H1 (cell line): ENCODE data around the gene PRPF38A. TPM values are rescaled to one million over a fixed set of nuclear protein-coding genes. Genes with fewer than 3 reads are reported as not detected.

Source experiments
- ASH2L ChIP-seq: fragments of 200-600, 300-600 bp; sonication (generic); IDR thresholded peaks from one replicate; pipeline ENCODE4 v1.7.1; 2017; ENCODE audit warnings: low read length
- ATF3 ChIP-seq: IDR thresholded peaks from 2 replicates; pipeline ENCODE4 v1.6.1; 2011; ENCODE audit warnings: low read depth, mild to moderate bottlenecking, low read length; ENCODE audit not compliant: insufficient read depth
- CHD1 ChIP-seq: IDR thresholded peaks from 2 replicates; pipeline ENCODE4 v1.6.1; 2012; ENCODE audit warnings: low read depth, low read length, improper control_type of control experiment
- CHD7 ChIP-seq: fragments of 300-600 bp; sonication (generic); IDR thresholded peaks from 2 replicates; pipeline ENCODE4 v1.7.1; 2012; ENCODE audit warnings: low read length, moderate library complexity, mild to moderate bottlenecking, inconsistent platforms; ENCODE audit not compliant: insufficient replicate concordance
- EGR1 ChIP-seq: IDR thresholded peaks from 2 replicates; pipeline ENCODE4 v1.6.1; 2011; ENCODE audit warnings: low read depth, low read length, borderline replicate concordance
- FOSL1 ChIP-seq: IDR thresholded peaks from 2 replicates; pipeline ENCODE4 v1.6.1; 2011; ENCODE audit warnings: mild to moderate bottlenecking, low read depth, low read length, moderate library complexity; ENCODE audit not compliant: insufficient read depth
- JUN ChIP-seq: IDR thresholded peaks from 2 replicates; pipeline ENCODE4 v1.6.1; 2011; ENCODE audit warnings: low read depth, mild to moderate bottlenecking, improper control_type of control experiment, low read length
- SIRT6 ChIP-seq: IDR thresholded peaks from one replicate; pipeline ENCODE4 v1.7.1; 2012; ENCODE audit warnings: low read length, inconsistent platforms
- SUZ12 ChIP-seq: fragments of 200-600 bp; sonication (generic); IDR thresholded peaks from 2 replicates; pipeline ENCODE4 v1.6.1; 2012; ENCODE audit warnings: mild to moderate bottlenecking, inconsistent platforms, low read length, moderate library complexity, mixed read lengths
- polyA plus RNA-seq, 7 experiments: library from polyadenylated mRNA; depleted of rRNA in 3 of 7; stranded (reverse) in 5 of 7; unstranded in 2 of 7; fragments of >200 nt in 5 of 7; fragments of 200-250 nt in 2 of 7; gene quantifications; 1 replicate in 5 of 7; 2 replicates in 1 of 7; 4 replicates in 1 of 7; pipeline versions ENCODE4 v1.2.1 to v1.2.3, GENCODE V29; 2011 to 2013; ENCODE audit warnings: missing spikeins in 2 of 7, mixed read lengths in 2 of 7
- total RNA-seq: library from RNA; stranded (reverse); fragmentation: NEBNext Ultra II Directional; extraction: Animal tissue kit (Norgen Biotek cat#: 25700); gene quantifications from 2 replicates; pipeline ENCODE4 v1.2.1, GENCODE V29; 2021

The PRPF38A gene
- total and polyA plus RNA-seq, 2 of the 8 experiments (the other 6 are each of a cell fraction or from before 2014, with no cell fraction given) = 25.6 to 76.2 TPM

- TF ChIP-seq CHD7 (no peak), CHD1 (peak; percentile 57; the same call in 1 of the 2 replicates), ATF3 (no peak), FOSL1 (no peak), JUN (0 out of 2 replicates have a peak, but pooled peaks have one; percentile 6), EGR1 (no peak), ASH2L (peak; percentile 65), SUZ12 (no peak), SIRT6 (no peak)
Measured at GRCh38 chr1:52404116-52404974, at the start of gene PRPF38A, which contains the start of gene ORC1 (continued).
